ENCODE results near the gene FRMD8. TPM values are rescaled to one million over a fixed set of nuclear protein-coding genes. Genes with fewer than 3 reads are reported as not detected.

FRMD8 gene
- total and polyA plus RNA-seq, 2 donors (not counting 3 experiments of a cell fraction or from before 2014, with no cell fraction given): 36.4 to 53.9 TPM

- ChIA-PET CTCF (interaction anchor here (0.9 kb wide), 1 partner anchor 40 kb away, joined by 5 read pairs; the partner anchor contains the start of gene SLC25A45), POLR2A (interaction anchor here (0.6 to 10.0 kb wide), 22 partner anchors 10 to 193 kb away, joined by 3 to 127 read pairs (median 6); partner anchors contain the start of genes MALAT1, PCNX3, SCYL1 and SLC25A45)
- Histone ChIP-seq H3K4me1 (ENCODE audit: control insufficient read depth, extremely low read depth, insufficient read depth, low read length) (peaks cover 51% of the 10 kb centered on the region), H4K20me1 (replicated peaks; ENCODE audit: control insufficient read depth, extremely low read depth, insufficient read depth, low read length) (no peaks in the 10 kb centered on the region), H3K4me2 (ENCODE audit: insufficient read depth, low read length) (peak overlapping the region; percentile 75), H3K79me2 (ENCODE audit: control insufficient read depth, insufficient read depth, low read length) (peaks cover 68% of the 10 kb centered on the region), H2AFZ (ENCODE audit: low read depth, low read length) (no peak overlapping the region), H3K27me3 (ENCODE audit: control insufficient read depth in 2 of 2, insufficient read depth in 2 of 2, low read length in 2 of 2) (no peaks in the 10 kb centered on the region), H3K9me3 (replicated peaks; ENCODE audit: control insufficient read depth, insufficient read depth, low read length) (no peaks in the 10 kb centered on the region), H3K36me3 (ENCODE audit: control insufficient read depth in 2 of 2, extremely low read depth in 1 of 2, insufficient read depth in 2 of 2, low read length in 2 of 2) (peaks cover 2 to 4% of the 10 kb centered on the region in 2 experiments), H3K9me1 (replicated peaks; ENCODE audit: control insufficient read depth, extremely low read depth, insufficient read depth, low read length) (no peaks in the 10 kb centered on the region), H3K4me3 (replicated peaks in 1 of 3; ENCODE audit: insufficient read depth in 1 of 3, low read depth in 1 of 3, low read length in 3 of 3) (peak overlapping the region in 2 of 3 experiments; percentile 67 to 95), H3K27ac (ENCODE audit: insufficient read depth, low read depth, low read length) (peak overlapping the region; percentile 99), H3K9ac (replicated peaks; ENCODE audit: extremely low read depth, insufficient read depth, low read length) (peak overlapping the region; percentile 98)
- intact Hi-C loops (cut with micrococcal nuclease) (loop anchor here (1.0 kb wide), 3 partner anchors 40 to 193 kb away; partner anchors contain the start of genes PCNX3 and SLC25A45), dilution Hi-C loops (cut with MboI; ENCODE audit: extremely low pct_ligation_motif_present, low sequenced_read_pairs) (no loop called here)
- no peak for TF ChIP-seq CTCF (IDR thresholded peaks at IDR 0.05; ENCODE audit: extremely low read depth in 1 of 2, insufficient read depth in 1 of 2, low read depth in 1 of 2, low read length in 2 of 2)
- no peak for TF ChIP-seq GATA2 (IDR thresholded peaks at IDR 0.05; ENCODE audit: insufficient read depth, insufficient read length, low read depth, low read length)
- TF ChIP-seq MYC (IDR thresholded peaks at IDR 0.05; ENCODE audit: low read depth, low read length): no peak
- TF ChIP-seq JUN (IDR thresholded peaks at IDR 0.05; ENCODE audit: borderline replicate concordance, insufficient read depth, insufficient read length, low read depth): peak; percentile 56
- TF ChIP-seq FOS (IDR thresholded peaks at IDR 0.05; ENCODE audit: borderline replicate concordance, insufficient read depth, low read length): peak; percentile 42
- peak; percentile 70 for TF ChIP-seq POLR2AphosphoS5 (IDR thresholded peaks at IDR 0.05; ENCODE audit: insufficient read depth, low read depth, low read length)
- peak; percentile 17 for TF ChIP-seq MAX (IDR thresholded peaks at IDR 0.05; ENCODE audit: insufficient read depth, insufficient read length)
- TF ChIP-seq EZH2 (IDR thresholded peaks at IDR 0.05; ENCODE audit: borderline replicate concordance, low read depth, low read length, severe bottlenecking): no peak
- TF ChIP-seq POLR2A (IDR thresholded peaks at IDR 0.05; ENCODE audit: low read depth, low read length): no peak
- DNase-seq (ENCODE audit: low read depth, low spot score): peak; percentile 95
- BruUV-seq (replicated peaks): no TSS peak
- FAIRE-seq: peak; percentile 87
These were observed 35.6 kb downstream of the FRMD8 start for GRCh38 chr11:65421794-65422632.
